ENCODE results near the gene ZNF497.
A peak's percentile ranks its signal among the peaks of the same experiment; 100 is the strongest.

ZNF497 gene

GRCh38 chr19:58326501-58326913 is 36.0 kb downstream of the ZNF497 start:
- TF ChIP-seq, protein P1, sequence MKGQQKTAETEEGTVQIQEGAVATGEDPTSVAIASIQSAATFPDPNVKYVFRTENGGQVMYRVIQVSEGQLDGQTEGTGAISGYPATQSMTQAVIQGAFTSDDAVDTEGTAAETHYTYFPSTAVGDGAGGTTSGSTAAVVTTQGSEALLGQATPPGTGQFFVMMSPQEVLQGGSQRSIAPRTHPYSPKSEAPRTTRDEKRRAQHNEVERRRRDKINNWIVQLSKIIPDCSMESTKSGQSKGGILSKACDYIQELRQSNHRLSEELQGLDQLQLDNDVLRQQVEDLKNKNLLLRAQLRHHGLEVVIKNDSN (IDR thresholded peaks at IDR 0.05): no peak

GRCh38 chr19:58325311-58326022 is 37.1 kb downstream of the ZNF497 start:
- TF ChIP-seq YY1 (IDR thresholded peaks at IDR 0.05; ENCODE audit: low read depth) (no peak), TEAD4 (IDR thresholded peaks at IDR 0.05) (no peak), NFIC (IDR thresholded peaks at IDR 0.05) (no peak)

DNA sequence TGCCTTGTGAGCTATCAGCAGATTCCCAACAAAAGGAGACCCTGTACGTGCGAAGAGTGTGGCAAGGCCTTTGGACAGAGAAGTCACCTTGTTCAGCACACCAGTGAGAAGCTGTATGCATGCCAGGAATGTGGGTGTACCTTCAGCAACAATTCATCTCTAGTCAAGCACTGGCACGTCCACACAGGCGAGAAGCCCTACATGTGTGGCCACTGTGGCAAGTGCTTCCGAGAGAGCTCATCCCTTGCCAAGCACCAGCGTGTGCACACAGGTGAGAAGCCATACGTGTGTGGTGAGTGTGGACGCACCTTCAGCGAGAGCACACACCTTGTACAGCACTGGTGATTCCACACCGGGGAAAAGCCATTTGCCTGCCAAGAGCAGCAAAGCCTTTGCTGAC is 43.3 kb downstream of the ZNF497 start:
- no peak for TF ChIP-seq EP300 (IDR thresholded peaks at IDR 0.05; ENCODE audit: borderline replicate concordance)
- TF ChIP-seq EGR1 (IDR thresholded peaks at IDR 0.05): no peak
- no peak for TF ChIP-seq YY1 (IDR thresholded peaks at IDR 0.05; ENCODE audit: low read depth)
- TF ChIP-seq RAD21 (IDR thresholded peaks at IDR 0.05; ENCODE audit: low read depth): no peak
- TF ChIP-seq NFIC (IDR thresholded peaks at IDR 0.05): no peak
- no peak for TF ChIP-seq MAX (IDR thresholded peaks at IDR 0.05)
- TF ChIP-seq, protein P1 (IDR thresholded peaks at IDR 0.05): no peak
- no peak for TF ChIP-seq CEBPB (IDR thresholded peaks at IDR 0.05)

- TF ChIP-seq TAF1 (IDR thresholded peaks at IDR 0.05; ENCODE audit: low read depth): no peak
- no peak for TF ChIP-seq TEAD4 (IDR thresholded peaks at IDR 0.05)
- TF ChIP-seq FOXM1 (IDR thresholded peaks at IDR 0.05; ENCODE audit: borderline replicate concordance, low read depth): no peak
- no peak for TF ChIP-seq EGR1 (IDR thresholded peaks at IDR 0.05)
- TF ChIP-seq, protein P2, sequence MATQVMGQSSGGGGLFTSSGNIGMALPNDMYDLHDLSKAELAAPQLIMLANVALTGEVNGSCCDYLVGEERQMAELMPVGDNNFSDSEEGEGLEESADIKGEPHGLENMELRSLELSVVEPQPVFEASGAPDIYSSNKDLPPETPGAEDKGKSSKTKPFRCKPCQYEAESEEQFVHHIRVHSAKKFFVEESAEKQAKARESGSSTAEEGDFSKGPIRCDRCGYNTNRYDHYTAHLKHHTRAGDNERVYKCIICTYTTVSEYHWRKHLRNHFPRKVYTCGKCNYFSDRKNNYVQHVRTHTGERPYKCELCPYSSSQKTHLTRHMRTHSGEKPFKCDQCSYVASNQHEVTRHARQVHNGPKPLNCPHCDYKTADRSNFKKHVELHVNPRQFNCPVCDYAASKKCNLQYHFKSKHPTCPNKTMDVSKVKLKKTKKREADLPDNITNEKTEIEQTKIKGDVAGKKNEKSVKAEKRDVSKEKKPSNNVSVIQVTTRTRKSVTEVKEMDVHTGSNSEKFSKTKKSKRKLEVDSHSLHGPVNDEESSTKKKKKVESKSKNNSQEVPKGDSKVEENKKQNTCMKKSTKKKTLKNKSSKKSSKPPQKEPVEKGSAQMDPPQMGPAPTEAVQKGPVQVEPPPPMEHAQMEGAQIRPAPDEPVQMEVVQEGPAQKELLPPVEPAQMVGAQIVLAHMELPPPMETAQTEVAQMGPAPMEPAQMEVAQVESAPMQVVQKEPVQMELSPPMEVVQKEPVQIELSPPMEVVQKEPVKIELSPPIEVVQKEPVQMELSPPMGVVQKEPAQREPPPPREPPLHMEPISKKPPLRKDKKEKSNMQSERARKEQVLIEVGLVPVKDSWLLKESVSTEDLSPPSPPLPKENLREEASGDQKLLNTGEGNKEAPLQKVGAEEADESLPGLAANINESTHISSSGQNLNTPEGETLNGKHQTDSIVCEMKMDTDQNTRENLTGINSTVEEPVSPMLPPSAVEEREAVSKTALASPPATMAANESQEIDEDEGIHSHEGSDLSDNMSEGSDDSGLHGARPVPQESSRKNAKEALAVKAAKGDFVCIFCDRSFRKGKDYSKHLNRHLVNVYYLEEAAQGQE (IDR thresholded peaks at IDR 0.05; ENCODE audit: low read depth): no peak
Measured at GRCh38 chr19:58318297-58318696, 44.3 kb downstream of the ZNF497 start.

GRCh38 chr19:58317476-58318072 is 45.0 kb downstream of the ZNF497 start:
- TF ChIP-seq TCF12 (IDR thresholded peaks at IDR 0.05; ENCODE audit: low read depth) (no peak), FOXM1 (IDR thresholded peaks at IDR 0.05; ENCODE audit: borderline replicate concordance, low read depth) (no peak), NFIC (IDR thresholded peaks at IDR 0.05) (no peak), TEAD4 (IDR thresholded peaks at IDR 0.05) (no peak), EP300 (IDR thresholded peaks at IDR 0.05; ENCODE audit: borderline replicate concordance) (no peak), MAX (IDR thresholded peaks at IDR 0.05) (0 out of 2 replicates have a peak, but pooled peaks have one; percentile 16), CEBPB (IDR thresholded peaks at IDR 0.05) (no peak), ZBTB7A (IDR thresholded peaks at IDR 0.05; ENCODE audit: low read depth) (no peak), EGR1 (IDR thresholded peaks at IDR 0.05) (no peak), YY1 (IDR thresholded peaks at IDR 0.05; ENCODE audit: low read depth) (no peak)
- TF ChIP-seq, protein P1 (IDR thresholded peaks at IDR 0.05): no peak
- TF ChIP-seq, protein P2 (IDR thresholded peaks at IDR 0.05; ENCODE audit: low read depth): peak; percentile 94

DNA sequence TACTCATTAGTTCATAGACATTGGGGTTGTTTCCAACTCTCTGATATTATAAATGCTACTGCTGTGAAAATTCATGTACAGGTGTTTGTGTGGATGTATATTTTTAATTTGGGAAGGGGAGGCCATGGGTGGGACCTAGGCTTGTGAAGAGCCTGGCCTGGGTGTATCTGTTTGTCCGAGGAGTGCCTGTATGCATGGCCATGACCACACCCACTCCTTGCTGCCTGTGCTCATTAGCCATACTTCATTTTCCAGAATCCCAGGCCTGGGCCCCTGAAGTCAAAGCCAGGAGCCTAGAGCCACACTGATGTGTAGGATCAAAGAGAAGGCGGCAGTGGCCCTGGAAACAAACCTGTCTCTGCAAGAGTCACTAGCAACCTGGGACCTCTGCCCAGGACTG is 47.0 kb downstream of the ZNF497 start:
- TF ChIP-seq EGR1 (IDR thresholded peaks at IDR 0.05): no peak
- no peak for TF ChIP-seq CEBPB (IDR thresholded peaks at IDR 0.05)
- no peak for TF ChIP-seq TAF1 (IDR thresholded peaks at IDR 0.05; ENCODE audit: low read depth)
- no peak for TF ChIP-seq YY1 (IDR thresholded peaks at IDR 0.05; ENCODE audit: low read depth)
- TF ChIP-seq FOXM1 (IDR thresholded peaks at IDR 0.05; ENCODE audit: borderline replicate concordance, low read depth): no peak
- TF ChIP-seq, protein P2 (IDR thresholded peaks at IDR 0.05; ENCODE audit: low read depth): no peak
- TF ChIP-seq EP300 (IDR thresholded peaks at IDR 0.05; ENCODE audit: borderline replicate concordance): no peak
- TF ChIP-seq RAD21 (IDR thresholded peaks at IDR 0.05; ENCODE audit: low read depth): no peak
- TF ChIP-seq MAX (IDR thresholded peaks at IDR 0.05): no peak
- TF ChIP-seq, protein P1 (IDR thresholded peaks at IDR 0.05): no peak
- no peak for TF ChIP-seq TCF12 (IDR thresholded peaks at IDR 0.05; ENCODE audit: low read depth)
- TF ChIP-seq ZBTB7A (IDR thresholded peaks at IDR 0.05; ENCODE audit: low read depth): no peak

Data from Ishikawa (cell line).